Mucosa of gallbladder (tissue), 1 donor: Measurements from ENCODE around the gene PCYT2. TPM values are rescaled to one million over a fixed set of nuclear protein-coding genes. Genes with fewer than 3 reads are reported as not detected.

ENCODE experiments used
- DNase-seq: peaks from one replicate; pipeline ENCODE4 v3.0.0-alpha.2; 2020; ENCODE audit warnings: low spot score
- total RNA-seq: library from RNA; stranded (reverse); gene quantifications from one replicate; pipeline ENCODE4 v1.2.1, GENCODE V29; 2021
- donor health status: DM: no; HTN: no; CAD: no.

The PCYT2 gene
- total RNA-seq, 1 donor from 2014 or later, result 66.0 TPM

- no peak for DNase-seq
Measured at GRCh38 chr17:81901167-81902022, 9.8 kb downstream of the PCYT2 start.

GRCh38 chr17:81900181-81900820, 10.9 kb downstream of the PCYT2 start:
- DNase-seq, result no peak

- DNase-seq, result no peak
Measured at GRCh38 chr17:81899514-81900166, 11.6 kb downstream of the PCYT2 start.

- no peak for DNase-seq
Measured at GRCh38 chr17:81898885-81899284, 12.3 kb downstream of the PCYT2 start.

GRCh38 chr17:81898029-81898866, 13.0 kb downstream of the PCYT2 start:
- no peak for DNase-seq

- no peak for DNase-seq
Measured at GRCh38 chr17:81895400-81895799, 15.8 kb downstream of the PCYT2 start.

GRCh38 chr17:81891303-81891552, 20.0 kb downstream of the PCYT2 start:
- no peak for DNase-seq

GRCh38 chr17:81890447-81891302, 20.5 kb downstream of the PCYT2 start:
- DNase-seq, result no peak

GRCh38 chr17:81889602-81890001, 21.6 kb downstream of the PCYT2 start:
- DNase-seq, result no peak

GRCh38 chr17:81888988-81889595, 22.1 kb downstream of the PCYT2 start:
- no peak for DNase-seq

- no peak for DNase-seq
Measured at GRCh38 chr17:81888105-81888987, 22.9 kb downstream of the PCYT2 start.

- DNase-seq, result no peak
Measured at GRCh38 chr17:81885869-81886548, 25.2 kb downstream of the PCYT2 start.

GRCh38 chr17:81885454-81885853, 25.7 kb downstream of the PCYT2 start:
- DNase-seq, result no peak

GRCh38 chr17:81884968-81885367, 26.2 kb downstream of the PCYT2 start:
- DNase-seq, result no peak

- no peak for DNase-seq
Measured at GRCh38 chr17:81884520-81884919, 26.7 kb downstream of the PCYT2 start.

GRCh38 chr17:81879121-81879520, 32.1 kb downstream of the PCYT2 start:
- no peak for DNase-seq

GRCh38 chr17:81878294-81878693, 32.9 kb downstream of the PCYT2 start:
- no peak for DNase-seq

GRCh38 chr17:81877569-81877968, 33.6 kb downstream of the PCYT2 start:
- no peak for DNase-seq
